HG02938 (cell line): Measurements from ENCODE around the gene FCGR3B.
"Not testable (repeated sequence)": the region's sequence is repeated elsewhere in the genome, so short reads cannot be mapped to it uniquely, and the experiment has no call there.

ENCODE experiments used
- ATAC-seq: cut with Tn5 transposase; IDR thresholded peaks from one replicate; pipeline ENCODE4 v1.9.1; 2021; ENCODE audit warnings: mild to moderate bottlenecking, moderate library complexity; ENCODE audit not compliant: unreplicated experiment

FCGR3B gene

GRCh38 chr1:161631076-161631475 lies at the start of gene FCGR3B:
TSS of gene FCGR3B (minus strand) at chr1:161631176. CDS start at chr1:161631094, 82 bp downstream.
- ATAC-seq, result no peak

- ATAC-seq, result no peak
Observed at GRCh38 chr1:161678500-161678899, 47.5 kb upstream of the FCGR3B start.

- ATAC-seq, result no peak
Observed at GRCh38 chr1:161676958-161677689, 46.1 kb upstream of the FCGR3B start.

- ATAC-seq, result no peak
Observed at GRCh38 chr1:161676441-161676840, 45.5 kb upstream of the FCGR3B start.

GRCh38 chr1:161674908-161675307 lies 43.9 kb upstream of the FCGR3B start:
- ATAC-seq, result not testable (repeated sequence)

GRCh38 chr1:161674447-161674846 lies 43.5 kb upstream of the FCGR3B start:
- not testable (repeated sequence) for ATAC-seq

- ATAC-seq, result not testable (repeated sequence)
Observed at GRCh38 chr1:161673437-161673836, 42.5 kb upstream of the FCGR3B start.

- ATAC-seq, result not testable (repeated sequence)
Observed at GRCh38 chr1:161671045-161672020, 40.4 kb upstream of the FCGR3B start.

- ATAC-seq, result not testable (repeated sequence)
Observed at GRCh38 chr1:161664689-161665088, 33.7 kb upstream of the FCGR3B start.

GRCh38 chr1:161663569-161663968 lies 32.6 kb upstream of the FCGR3B start:
- ATAC-seq, result not testable (repeated sequence)

GRCh38 chr1:161662684-161663339 lies 31.8 kb upstream of the FCGR3B start, which contains the start of gene FCGR2B:
TSS of gene FCGR2B (plus strand) at chr1:161663143. CDS start at chr1:161663242, 99 bp downstream.
- ATAC-seq, result peak; percentile 58

- ATAC-seq, result not testable (repeated sequence)
Observed at GRCh38 chr1:161661660-161662311, 30.8 kb upstream of the FCGR3B start.

- not testable (repeated sequence) for ATAC-seq
Observed at GRCh38 chr1:161658524-161658923, 27.5 kb upstream of the FCGR3B start.

- not testable (repeated sequence) for ATAC-seq
Observed at GRCh38 chr1:161653971-161654370, 23.0 kb upstream of the FCGR3B start.

GRCh38 chr1:161653541-161653940 lies 22.6 kb upstream of the FCGR3B start:
- ATAC-seq, result not testable (repeated sequence)

GRCh38 chr1:161647507-161648360 lies 16.8 kb upstream of the FCGR3B start:
- ATAC-seq, result not testable (repeated sequence)

- ATAC-seq, result not testable (repeated sequence)
Observed at GRCh38 chr1:161644855-161645254, 13.9 kb upstream of the FCGR3B start.

GRCh38 chr1:161643481-161644208 lies 12.7 kb upstream of the FCGR3B start:
- ATAC-seq, result not testable (repeated sequence)

- ATAC-seq, result not testable (repeated sequence)
Observed at GRCh38 chr1:161642697-161643096, 11.7 kb upstream of the FCGR3B start.
